Thyroid gland (tissue), 4 donors: ENCODE data around the gene KDF1.

Experiments used
- POLR2A ChIP-seq, 2 donors: fragments of 450-650 bp; IDR thresholded peaks; one replicate each; pipeline ENCODE4 v1.6.1; 2017; ENCODE audit warnings: antibody characterized with exemption in 2 of 2, mild to moderate bottlenecking in 2 of 2, moderate library complexity in 1 of 2
- TF ChIP-seq, protein P1 (sequence below), 6 experiments: fragments of 200-600 bp in 3 of 6; fragments of 450-650 bp in 3 of 6; sonication (generic) in 3 of 6; IDR thresholded peaks; one replicate each; pipeline ENCODE4 v1.5.1; 2016 to 2019; ENCODE audit warnings: antibody characterized with exemption in 6 of 6, mild to moderate bottlenecking in 2 of 6, inconsistent platforms in 1 of 6, moderate library complexity in 1 of 6

DNA sequence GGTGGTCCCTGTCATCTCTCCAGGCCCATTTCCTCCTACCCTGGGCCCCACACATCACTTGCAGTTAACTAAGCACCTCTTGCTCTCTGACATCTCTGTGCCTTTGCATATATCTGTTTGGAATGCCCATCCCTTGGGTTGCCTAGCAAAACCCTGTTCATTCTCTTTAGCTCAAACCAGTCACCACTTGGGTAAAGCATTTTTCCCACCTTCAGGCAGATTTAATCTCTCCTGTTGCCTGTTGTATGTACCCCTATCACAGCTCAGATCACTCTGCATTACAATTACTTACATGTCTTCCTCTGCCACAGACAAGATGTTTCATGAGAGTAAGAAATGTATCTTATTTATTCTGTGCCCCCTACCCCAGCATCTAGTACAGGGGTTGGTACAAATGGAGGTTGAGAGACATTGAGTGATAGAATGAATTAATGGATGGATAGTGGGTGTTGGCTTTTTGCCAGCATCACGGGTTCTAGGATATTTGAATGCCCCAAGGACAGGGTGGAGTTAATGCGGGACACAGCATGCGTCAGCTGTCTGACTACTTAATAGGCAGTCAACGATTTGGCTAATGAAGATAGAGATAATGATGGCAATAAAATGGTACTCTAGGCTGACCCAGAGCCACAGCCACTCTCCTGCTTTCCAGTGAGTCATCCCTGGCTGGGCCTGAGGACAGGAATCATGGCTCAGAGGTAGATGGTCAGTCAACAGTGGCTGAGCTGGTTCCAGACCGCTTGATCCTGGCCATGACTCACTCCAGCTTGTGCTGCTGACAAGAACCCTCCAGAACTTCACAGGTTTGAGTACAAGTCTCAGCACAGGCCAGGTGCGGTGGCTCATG is 53.0 kb downstream of the KDF1 start:
- TF ChIP-seq, protein P1, sequence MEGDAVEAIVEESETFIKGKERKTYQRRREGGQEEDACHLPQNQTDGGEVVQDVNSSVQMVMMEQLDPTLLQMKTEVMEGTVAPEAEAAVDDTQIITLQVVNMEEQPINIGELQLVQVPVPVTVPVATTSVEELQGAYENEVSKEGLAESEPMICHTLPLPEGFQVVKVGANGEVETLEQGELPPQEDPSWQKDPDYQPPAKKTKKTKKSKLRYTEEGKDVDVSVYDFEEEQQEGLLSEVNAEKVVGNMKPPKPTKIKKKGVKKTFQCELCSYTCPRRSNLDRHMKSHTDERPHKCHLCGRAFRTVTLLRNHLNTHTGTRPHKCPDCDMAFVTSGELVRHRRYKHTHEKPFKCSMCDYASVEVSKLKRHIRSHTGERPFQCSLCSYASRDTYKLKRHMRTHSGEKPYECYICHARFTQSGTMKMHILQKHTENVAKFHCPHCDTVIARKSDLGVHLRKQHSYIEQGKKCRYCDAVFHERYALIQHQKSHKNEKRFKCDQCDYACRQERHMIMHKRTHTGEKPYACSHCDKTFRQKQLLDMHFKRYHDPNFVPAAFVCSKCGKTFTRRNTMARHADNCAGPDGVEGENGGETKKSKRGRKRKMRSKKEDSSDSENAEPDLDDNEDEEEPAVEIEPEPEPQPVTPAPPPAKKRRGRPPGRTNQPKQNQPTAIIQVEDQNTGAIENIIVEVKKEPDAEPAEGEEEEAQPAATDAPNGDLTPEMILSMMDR (IDR thresholded peaks at IDR 0.05), result no peak
- no peak for TF ChIP-seq POLR2A (IDR thresholded peaks at IDR 0.05)
